ENCODE results near the gene DPH2.

Gene DPH2

GRCh38 chr1:43935711-43936427 lies 33.9 kb upstream of the DPH2 start:
- no peak for TF ChIP-seq CTCF (IDR thresholded peaks at IDR 0.05; ENCODE audit: extremely low read depth, insufficient read depth, missing control alignments)
- in situ Hi-C loops (cut with MboI; ENCODE audit: low pct_unique_long_range_greater_than_20kb, low sequenced_read_pairs, unreplicated experiment), result loop anchor here (10.0 to 25.0 kb wide), 2 partner anchors 171 to 399 kb away; partner anchors contain the start of gene PTPRF
- DNase-seq (ENCODE audit: low spot score), result peak; percentile 49

GRCh38 chr1:43936431-43937151 lies 33.2 kb upstream of the DPH2 start:
- peak; percentile 63 for DNase-seq (ENCODE audit: low spot score)
- peak; percentile 12 for TF ChIP-seq CTCF (IDR thresholded peaks at IDR 0.05; ENCODE audit: extremely low read depth, insufficient read depth, missing control alignments)
- in situ Hi-C loops (cut with MboI; ENCODE audit: low pct_unique_long_range_greater_than_20kb, low sequenced_read_pairs, unreplicated experiment), result loop anchor here (10.0 to 25.0 kb wide), 2 partner anchors 172 to 399 kb away; partner anchors contain the start of gene PTPRF

GRCh38 chr1:43937179-43937865 lies 32.5 kb upstream of the DPH2 start:
- in situ Hi-C loops (cut with MboI; ENCODE audit: low pct_unique_long_range_greater_than_20kb, low sequenced_read_pairs, unreplicated experiment), result loop anchor here (10.0 to 25.0 kb wide), 2 partner anchors 173 to 400 kb away; partner anchors contain the start of gene PTPRF
- DNase-seq (ENCODE audit: low spot score), result no peak
- no peak for TF ChIP-seq CTCF (IDR thresholded peaks at IDR 0.05; ENCODE audit: extremely low read depth, insufficient read depth, missing control alignments)

GRCh38 chr1:43938383-43938782 lies 31.4 kb upstream of the DPH2 start:
- TF ChIP-seq CTCF (IDR thresholded peaks at IDR 0.05; ENCODE audit: extremely low read depth, insufficient read depth, missing control alignments), result no peak
- in situ Hi-C loops (cut with MboI; ENCODE audit: low pct_unique_long_range_greater_than_20kb, low sequenced_read_pairs, unreplicated experiment), result loop anchor here (10.0 to 25.0 kb wide), 2 partner anchors 174 to 401 kb away; partner anchors contain the start of gene PTPRF
- no peak for DNase-seq (ENCODE audit: low spot score)

- no peak for TF ChIP-seq CTCF (IDR thresholded peaks at IDR 0.05; ENCODE audit: extremely low read depth, insufficient read depth, missing control alignments)
- DNase-seq (ENCODE audit: low spot score), result no peak
- in situ Hi-C loops (cut with MboI; ENCODE audit: low pct_unique_long_range_greater_than_20kb, low sequenced_read_pairs, unreplicated experiment), result loop anchor here (10.0 to 25.0 kb wide), 2 partner anchors 174 to 402 kb away; partner anchors contain the start of gene PTPRF
Measured at GRCh38 chr1:43938892-43939587, 30.8 kb upstream of the DPH2 start.

- in situ Hi-C loops (cut with MboI; ENCODE audit: low pct_unique_long_range_greater_than_20kb, low sequenced_read_pairs, unreplicated experiment), result loop anchor here (25.0 kb wide), 1 partner anchor 405 kb away; the partner anchor contains the start of gene PTPRF
- no peak for DNase-seq (ENCODE audit: low spot score)
- no peak for TF ChIP-seq CTCF (IDR thresholded peaks at IDR 0.05; ENCODE audit: extremely low read depth, insufficient read depth, missing control alignments)
Measured at GRCh38 chr1:43942411-43942810, 27.4 kb upstream of the DPH2 start.

All from GM13977 (cell line).